Measurements from ENCODE around the gene TRIM10. TPM values are rescaled to one million over a fixed set of nuclear protein-coding genes. Genes with fewer than 3 reads are reported as not detected.

Gene TRIM10
- total and polyA plus RNA-seq, 2 donors (not counting 1 experiment from before 2014, with no cell fraction given), result not detected

DNA sequence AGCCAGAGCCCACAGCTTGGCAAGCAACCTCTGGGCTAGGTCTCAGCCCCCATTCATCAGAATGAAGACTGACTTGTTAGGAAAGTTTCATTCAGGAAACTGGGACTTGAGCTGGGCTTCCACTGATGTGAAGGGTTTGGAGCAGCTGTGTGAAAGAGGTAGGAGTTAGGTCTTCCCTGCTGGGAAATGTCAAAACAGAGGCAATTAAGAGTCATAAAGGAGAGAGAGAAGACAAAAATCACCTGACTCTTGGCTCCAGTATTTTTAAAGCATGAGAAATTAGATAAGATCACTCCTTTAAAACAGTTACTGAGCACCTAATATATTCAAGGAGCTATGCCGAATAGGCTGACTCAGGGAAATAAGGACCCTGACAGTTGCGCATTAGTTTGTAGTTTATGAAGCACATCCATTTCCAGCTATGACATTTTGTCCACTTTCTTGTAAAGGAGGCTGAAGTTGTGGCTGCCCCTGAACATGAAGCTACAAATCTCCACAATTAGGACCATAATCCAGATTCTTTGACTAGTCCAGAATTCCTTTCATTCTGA is 29.0 kb downstream of the TRIM10 start:
- DNase-seq (ENCODE audit: low read depth in 2 of 2), result no peak
- no peaks in the 10 kb centered on the region for H3K36me3 ChIP-seq (ENCODE audit: control insufficient read depth, insufficient read depth, low read length)
- H3K9ac ChIP-seq (ENCODE audit: insufficient read depth, low read length), result no peak overlapping the region
- no peak overlapping the region for H3K4me3 ChIP-seq (replicated peaks in 1 of 4; ENCODE audit: control extremely low read depth in 1 of 4, insufficient read depth in 1 of 4, low read depth in 3 of 4, low read length in 4 of 4)
- H3K4me1 ChIP-seq (ENCODE audit: control insufficient read depth, extremely low read depth, insufficient read depth, low read length), result no peaks in the 10 kb centered on the region
- peaks cover 36% of the 10 kb centered on the region for H3K27me3 ChIP-seq (ENCODE audit: control insufficient read depth, insufficient read depth, low read length)
- H3K4me2 ChIP-seq (ENCODE audit: extremely low read depth, insufficient read depth, low read length), result no peak overlapping the region
- TF ChIP-seq EZH2 (IDR thresholded peaks at IDR 0.05; ENCODE audit: low read length, missing control alignments), result no peak
- TF ChIP-seq, protein P1, sequence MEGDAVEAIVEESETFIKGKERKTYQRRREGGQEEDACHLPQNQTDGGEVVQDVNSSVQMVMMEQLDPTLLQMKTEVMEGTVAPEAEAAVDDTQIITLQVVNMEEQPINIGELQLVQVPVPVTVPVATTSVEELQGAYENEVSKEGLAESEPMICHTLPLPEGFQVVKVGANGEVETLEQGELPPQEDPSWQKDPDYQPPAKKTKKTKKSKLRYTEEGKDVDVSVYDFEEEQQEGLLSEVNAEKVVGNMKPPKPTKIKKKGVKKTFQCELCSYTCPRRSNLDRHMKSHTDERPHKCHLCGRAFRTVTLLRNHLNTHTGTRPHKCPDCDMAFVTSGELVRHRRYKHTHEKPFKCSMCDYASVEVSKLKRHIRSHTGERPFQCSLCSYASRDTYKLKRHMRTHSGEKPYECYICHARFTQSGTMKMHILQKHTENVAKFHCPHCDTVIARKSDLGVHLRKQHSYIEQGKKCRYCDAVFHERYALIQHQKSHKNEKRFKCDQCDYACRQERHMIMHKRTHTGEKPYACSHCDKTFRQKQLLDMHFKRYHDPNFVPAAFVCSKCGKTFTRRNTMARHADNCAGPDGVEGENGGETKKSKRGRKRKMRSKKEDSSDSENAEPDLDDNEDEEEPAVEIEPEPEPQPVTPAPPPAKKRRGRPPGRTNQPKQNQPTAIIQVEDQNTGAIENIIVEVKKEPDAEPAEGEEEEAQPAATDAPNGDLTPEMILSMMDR (conservative IDR thresholded peaks at IDR 0.05 in 1 of 2, IDR thresholded peaks at IDR 0.05 in 1 of 2; ENCODE audit: low read depth in 1 of 2, low read length in 2 of 2), result no peak
- H2AFZ ChIP-seq (ENCODE audit: low read length), result no peak overlapping the region
- no peaks in the 10 kb centered on the region for H3K79me2 ChIP-seq (ENCODE audit: control insufficient read depth, insufficient read depth, low read length)
- H4K20me1 ChIP-seq (ENCODE audit: control insufficient read depth, extremely low read depth, insufficient read depth, low read length), result no peaks in the 10 kb centered on the region
- H3K27ac ChIP-seq (ENCODE audit: insufficient read depth, low read length), result no peak overlapping the region
- H3K9me3 ChIP-seq (ENCODE audit: control insufficient read depth, insufficient read depth, low read depth, low read length), result no peaks in the 10 kb centered on the region

DNA sequence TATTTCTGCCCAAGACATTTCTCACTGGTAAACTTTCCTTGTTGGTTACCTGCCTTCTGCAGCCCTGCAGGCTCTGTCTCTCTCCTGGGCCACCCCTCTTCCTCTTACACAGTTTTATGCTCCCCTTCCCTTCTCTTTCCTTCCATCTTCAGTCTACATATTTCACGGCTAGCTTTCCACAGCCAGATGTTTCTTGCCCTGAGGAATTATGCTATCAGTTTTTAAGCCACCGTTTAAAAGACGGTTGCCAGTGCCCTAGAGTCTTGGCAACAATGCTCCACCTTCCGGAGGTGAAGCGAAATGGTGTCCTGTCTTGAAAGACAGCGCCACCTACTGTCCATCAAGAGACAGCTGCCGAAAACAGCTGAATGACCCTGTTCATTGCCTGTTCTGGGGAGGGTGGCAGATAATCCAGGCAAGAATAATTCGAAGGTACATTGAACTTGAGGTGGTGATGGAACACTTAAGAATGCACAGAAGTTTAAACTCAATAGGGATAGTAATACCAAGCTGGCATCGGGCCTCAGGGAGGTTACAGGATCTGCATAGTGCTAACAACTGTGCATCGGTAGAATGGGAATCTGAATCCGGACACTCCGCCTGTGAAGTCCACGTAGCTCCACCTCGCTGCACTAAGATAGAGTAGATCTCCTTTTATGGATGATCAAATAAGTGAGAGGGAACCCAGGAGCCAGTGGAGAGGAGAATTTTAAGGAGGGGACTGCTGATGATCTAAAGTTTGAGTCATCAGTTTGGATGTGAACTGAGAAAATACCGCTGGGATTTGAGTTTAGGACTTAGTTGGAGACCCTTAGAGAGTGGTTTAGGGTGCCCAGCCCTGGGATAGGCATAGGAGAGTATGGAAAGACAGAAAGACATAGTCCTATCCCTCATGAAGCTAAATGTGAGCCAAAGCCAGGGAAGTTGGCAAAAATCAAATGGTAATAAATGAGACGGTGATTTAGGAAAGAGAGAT is 29.8 kb downstream of the TRIM10 start:
- DNase-seq (ENCODE audit: low read depth in 2 of 2), result peak; percentile 79 to 90
- TF ChIP-seq, protein P1 (conservative IDR thresholded peaks at IDR 0.05 in 1 of 2, IDR thresholded peaks at IDR 0.05 in 1 of 2; ENCODE audit: low read depth in 1 of 2, low read length in 2 of 2), result peak; percentile 96 to 100
- no peak for TF ChIP-seq EZH2 (IDR thresholded peaks at IDR 0.05; ENCODE audit: low read length, missing control alignments)
- no peak overlapping the region for H3K4me2 ChIP-seq (ENCODE audit: extremely low read depth, insufficient read depth, low read length)
- H3K4me3 ChIP-seq (replicated peaks in 1 of 4; ENCODE audit: control extremely low read depth in 1 of 4, insufficient read depth in 1 of 4, low read depth in 3 of 4, low read length in 4 of 4), result no peak overlapping the region
- H3K27me3 ChIP-seq (ENCODE audit: control insufficient read depth, insufficient read depth, low read length), result peaks cover 35% of the 10 kb centered on the region
- no peak overlapping the region for H2AFZ ChIP-seq (ENCODE audit: low read length)
- no peaks in the 10 kb centered on the region for H3K4me1 ChIP-seq (ENCODE audit: control insufficient read depth, extremely low read depth, insufficient read depth, low read length)
- no peaks in the 10 kb centered on the region for H3K9me3 ChIP-seq (ENCODE audit: control insufficient read depth, insufficient read depth, low read depth, low read length)
- H3K36me3 ChIP-seq (ENCODE audit: control insufficient read depth, insufficient read depth, low read length), result no peaks in the 10 kb centered on the region
- H4K20me1 ChIP-seq (ENCODE audit: control insufficient read depth, extremely low read depth, insufficient read depth, low read length), result no peaks in the 10 kb centered on the region
- H3K9ac ChIP-seq (ENCODE audit: insufficient read depth, low read length), result no peak overlapping the region
- H3K79me2 ChIP-seq (ENCODE audit: control insufficient read depth, insufficient read depth, low read length), result no peaks in the 10 kb centered on the region
- no peak overlapping the region for H3K27ac ChIP-seq (ENCODE audit: insufficient read depth, low read length)

DNA sequence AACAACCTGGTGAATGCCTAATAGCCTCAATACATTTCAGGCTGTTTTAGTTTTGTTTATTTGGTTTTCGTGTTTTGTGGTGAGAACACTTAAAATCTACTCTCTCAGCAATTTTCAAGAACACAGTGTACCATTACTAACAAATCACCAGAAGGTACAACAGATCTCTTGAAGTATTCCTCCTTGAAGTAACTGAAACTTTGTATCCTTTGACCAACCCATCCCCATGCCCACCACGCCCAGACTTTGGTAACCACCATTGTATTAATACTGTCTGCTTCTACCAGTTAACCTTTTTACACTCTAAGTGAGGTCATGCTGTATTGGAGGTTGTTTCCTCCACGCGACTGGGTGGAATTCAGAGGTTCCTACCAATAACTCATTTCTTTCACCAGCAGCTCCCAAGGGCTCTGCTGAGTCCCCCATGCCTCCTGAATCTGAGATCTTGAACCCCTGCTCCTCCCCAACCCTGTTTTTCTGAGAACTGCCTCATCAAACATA is 30.8 kb downstream of the TRIM10 start:
- Histone ChIP-seq H3K36me3 (ENCODE audit: control insufficient read depth, insufficient read depth, low read length) (no peaks in the 10 kb centered on the region), H3K79me2 (ENCODE audit: control insufficient read depth, insufficient read depth, low read length) (no peaks in the 10 kb centered on the region), H3K27me3 (ENCODE audit: control insufficient read depth, insufficient read depth, low read length) (peaks cover 33% of the 10 kb centered on the region), H3K4me2 (ENCODE audit: extremely low read depth, insufficient read depth, low read length) (no peak overlapping the region), H4K20me1 (ENCODE audit: control insufficient read depth, extremely low read depth, insufficient read depth, low read length) (no peaks in the 10 kb centered on the region), H2AFZ (ENCODE audit: low read length) (no peak overlapping the region), H3K4me3 (replicated peaks in 1 of 4; ENCODE audit: control extremely low read depth in 1 of 4, insufficient read depth in 1 of 4, low read depth in 3 of 4, low read length in 4 of 4) (no peak overlapping the region), H3K9ac (ENCODE audit: insufficient read depth, low read length) (no peak overlapping the region), H3K4me1 (ENCODE audit: control insufficient read depth, extremely low read depth, insufficient read depth, low read length) (no peaks in the 10 kb centered on the region), H3K27ac (ENCODE audit: insufficient read depth, low read length) (no peak overlapping the region), H3K9me3 (ENCODE audit: control insufficient read depth, insufficient read depth, low read depth, low read length) (no peaks in the 10 kb centered on the region)
- DNase-seq (ENCODE audit: low read depth in 2 of 2), result no peak
- no peak for TF ChIP-seq EZH2 (IDR thresholded peaks at IDR 0.05; ENCODE audit: low read length, missing control alignments)
- TF ChIP-seq, protein P1 (conservative IDR thresholded peaks at IDR 0.05 in 1 of 2, IDR thresholded peaks at IDR 0.05 in 1 of 2; ENCODE audit: low read depth in 1 of 2, low read length in 2 of 2), result no peak
